Measurements from ENCODE around the gene POLR2I.

Gene POLR2I

GRCh38 chr19:36114721-36115452 is at the start of gene POLR2I:
Gene POLR2I (minus strand): TSS chr19:36114875. CDS start chr19:36114856, 19 bp downstream.
- Histone ChIP-seq H2AFZ (ENCODE audit: low read length) (peak within 1 kb of the TSS; percentile 86), H4K20me1 (ENCODE audit: insufficient read depth, low read length) (no peaks in the 10 kb centered on the region), H3K9me3 (replicated peaks; ENCODE audit: insufficient read depth, low read length) (no peaks in the 10 kb centered on the region), H3K4me3 (ENCODE audit: low read length) (peak within 1 kb of the TSS; percentile 94), H3K27me3 (replicated peaks; ENCODE audit: insufficient read depth, low read length) (no peaks in the 10 kb centered on the region), H3F3A (ENCODE audit: insufficient read depth, low read length) (no peaks in the 10 kb centered on the region), H3K27ac (ENCODE audit: low read length) (peak within 1 kb of the TSS; percentile 83), H3K36me3 (replicated peaks; ENCODE audit: insufficient read depth, low read length) (no peaks in the 10 kb centered on the region), H3K79me2 (ENCODE audit: low read length) (peaks cover 23% of the 10 kb centered on the region), H3K4me2 (ENCODE audit: low read depth, low read length) (peak within 1 kb of the TSS; percentile 93), H3K9me2 (replicated peaks; ENCODE audit: insufficient read depth, low read length) (no peaks in the 10 kb centered on the region), H3K4me1 (ENCODE audit: low read length) (peaks cover 10% of the 10 kb centered on the region; the same call in 1 of the 2 replicates), H3K9ac (ENCODE audit: low read length) (peak within 1 kb of the TSS; percentile 83)
- DNase-seq = peak; percentile 98
- TF ChIP-seq CTCF (IDR thresholded peaks at IDR 0.05; ENCODE audit: low read length) (no peak), EZH2 (optimal IDR thresholded peaks at IDR 0.05; ENCODE audit: low read depth, low read length) (no peak), EZH2phosphoT487 (IDR thresholded peaks at IDR 0.05; ENCODE audit: low read length) (no peak)

GRCh38 chr19:36163813-36164212 is 49.1 kb upstream of the POLR2I start:
- no peak overlapping the region for H3K27ac ChIP-seq (ENCODE audit: low read length)

GRCh38 chr19:36160821-36161596 is 46.3 kb upstream of the POLR2I start:
- no peak overlapping the region for H3K9ac ChIP-seq (ENCODE audit: low read length)
- H4K20me1 ChIP-seq (ENCODE audit: insufficient read depth, low read length) = no peaks in the 10 kb centered on the region
- TF ChIP-seq CTCF (IDR thresholded peaks at IDR 0.05; ENCODE audit: low read length) (no peak), EZH2phosphoT487 (IDR thresholded peaks at IDR 0.05; ENCODE audit: low read length) (no peak), EZH2 (optimal IDR thresholded peaks at IDR 0.05; ENCODE audit: low read depth, low read length) (no peak)
- no peak overlapping the region for H3K4me3 ChIP-seq (ENCODE audit: low read length)
- H3K27ac ChIP-seq (ENCODE audit: low read length) = no peak overlapping the region
- no peak for DNase-seq
- no peaks in the 10 kb centered on the region for H3K9me2 ChIP-seq (replicated peaks; ENCODE audit: insufficient read depth, low read length)
- no peaks in the 10 kb centered on the region for H3K4me1 ChIP-seq (ENCODE audit: low read length)
- H3K4me2 ChIP-seq (ENCODE audit: low read depth, low read length) = no peak overlapping the region
- no peaks in the 10 kb centered on the region for H3K9me3 ChIP-seq (replicated peaks; ENCODE audit: insufficient read depth, low read length)
- no peaks in the 10 kb centered on the region for H3K27me3 ChIP-seq (replicated peaks; ENCODE audit: insufficient read depth, low read length)
- H3K79me2 ChIP-seq (ENCODE audit: low read length) = no peaks in the 10 kb centered on the region
- H3F3A ChIP-seq (ENCODE audit: insufficient read depth, low read length) = no peaks in the 10 kb centered on the region
- no peak overlapping the region for H2AFZ ChIP-seq (ENCODE audit: low read length)
- no peaks in the 10 kb centered on the region for H3K36me3 ChIP-seq (replicated peaks; ENCODE audit: insufficient read depth, low read length)

More at GRCh38 chr19:36163813-36164212, 49.1 kb upstream of the POLR2I start:
- no peak overlapping the region for H2AFZ ChIP-seq (ENCODE audit: low read length)
- H3K27me3 ChIP-seq (replicated peaks; ENCODE audit: insufficient read depth, low read length) = no peaks in the 10 kb centered on the region
- no peaks in the 10 kb centered on the region for H4K20me1 ChIP-seq (ENCODE audit: insufficient read depth, low read length)
- no peak overlapping the region for H3K4me3 ChIP-seq (ENCODE audit: low read length)
- H3K4me2 ChIP-seq (ENCODE audit: low read depth, low read length) = no peak overlapping the region
- no peaks in the 10 kb centered on the region for H3K4me1 ChIP-seq (ENCODE audit: low read length)
- no peaks in the 10 kb centered on the region for H3K36me3 ChIP-seq (replicated peaks; ENCODE audit: insufficient read depth, low read length)
- no peaks in the 10 kb centered on the region for H3K79me2 ChIP-seq (ENCODE audit: low read length)
- H3F3A ChIP-seq (ENCODE audit: insufficient read depth, low read length) = no peaks in the 10 kb centered on the region
- no peaks in the 10 kb centered on the region for H3K9me2 ChIP-seq (replicated peaks; ENCODE audit: insufficient read depth, low read length)
- no peak overlapping the region for H3K9ac ChIP-seq (ENCODE audit: low read length)
- TF ChIP-seq EZH2phosphoT487 (IDR thresholded peaks at IDR 0.05; ENCODE audit: low read length) = no peak
- TF ChIP-seq EZH2 (optimal IDR thresholded peaks at IDR 0.05; ENCODE audit: low read depth, low read length) = no peak
- no peak for TF ChIP-seq CTCF (IDR thresholded peaks at IDR 0.05; ENCODE audit: low read length)
- DNase-seq = no peak
- no peaks in the 10 kb centered on the region for H3K9me3 ChIP-seq (replicated peaks; ENCODE audit: insufficient read depth, low read length)
